K562 (cell line): ENCODE results near the gene CSNK1A1. TPM values are rescaled to one million over a fixed set of nuclear protein-coding genes. Genes with fewer than 3 reads are reported as not detected.

ENCODE experiments used
- CHD1 ChIP-seq: fragments of 200-600 bp; sonication (generic); IDR thresholded peaks from one replicate; pipeline ENCODE4 v1.6.1; 2012; ENCODE audit warnings: mild to moderate bottlenecking, moderate library complexity, low read length, inconsistent platforms
- HCFC1 ChIP-seq: IDR thresholded peaks from 2 replicates; pipeline ENCODE4 v1.6.1; 2012; ENCODE audit warnings: low read depth, low read length, improper control_type of control experiment
- HMG20A ChIP-seq: fragments of 450-650 bp; formaldehyde crosslinking; conservative IDR thresholded peaks from 2 replicates; pipeline ENCODE4 v1.4.0; 2020; ENCODE audit warnings: mild to moderate bottlenecking, mixed read lengths
- KAT8 ChIP-seq: fragments of 450-650 bp; IDR thresholded peaks from 2 replicates; pipeline ENCODE4 v1.6.1; 2016; ENCODE audit warnings: low read depth, mild to moderate bottlenecking
- MAZ ChIP-seq, 2 experiments: fragments of 450-650 bp in 1 of 2; sonication (generic) in 1 of 2; formaldehyde crosslinking; IDR thresholded peaks in 1 of 2; conservative IDR thresholded peaks in 1 of 2; 2 replicates each; pipeline versions ENCODE4 v1.4.0 to v1.5.0; 2020; ENCODE audit warnings: mild to moderate bottlenecking in 1 of 2, missing genetic modification reagents in 1 of 2
- PTBP1 ChIP-seq: fragments of 200-400 bp; formaldehyde crosslinking; IDR thresholded peaks from 2 replicates; pipeline ENCODE4 v1.6.1; 2017; ENCODE audit warnings: low read depth, low read length
- TCF3 ChIP-seq: sonication (generic); formaldehyde crosslinking; IDR thresholded peaks from 2 replicates; pipeline ENCODE4 v1.4.0; 2020; ENCODE audit warnings: mild to moderate bottlenecking, missing genetic modification reagents
- ZBTB17 ChIP-seq: fragments of 450-650 bp; formaldehyde crosslinking; IDR thresholded peaks from 2 replicates; pipeline ENCODE4 v1.4.0; 2020; ENCODE audit warnings: mild to moderate bottlenecking
- ZNF134 ChIP-seq: fragments of 250-450 bp; sonication (Bioruptor Pico); conservative IDR thresholded peaks from 2 replicates; pipeline ENCODE4 v1.4.0; 2020
- polyA plus RNA-seq, 8 experiments: library from polyadenylated mRNA; depleted of rRNA in 4 of 8; stranded (reverse) in 5 of 8; unstranded in 3 of 8; fragments of >200 nt; fragmentation: Nextera tagmentation in 2 of 8; fragmentation: Illumina TruSeq in 1 of 8; extraction: Ambion mirVana in 2 of 8; extraction: Trizol in 1 of 8; gene quantifications; 2 replicates each; pipeline versions ENCODE4 v1.2.1 to v1.2.3, GENCODE V29; 2011 to 2014; ENCODE audit warnings: inconsistent platforms in 1 of 8, missing spikeins in 1 of 8
- total RNA-seq, 7 experiments: library from RNA; depleted of rRNA in 6 of 7; stranded (reverse); fragments of >200 nt in 6 of 7; fragmentation: Illumina TruSeq in 2 of 7; extraction: Trizol in 2 of 7; gene quantifications; 2 replicates each; pipeline versions ENCODE4 v1.2.1 to v1.2.3, GENCODE V29; 2011 to 2021; ENCODE audit warnings: low replicate concordance in 1 of 7
- TF ChIP-seq, protein P1 (sequence below): fragments of 250-450 bp; sonication (Bioruptor Pico); IDR thresholded peaks from 2 replicates; pipeline ENCODE4 v1.4.0; 2020
- TF ChIP-seq, protein P2 (sequence below), 2 experiments: IDR thresholded peaks; 2 replicates each; pipeline ENCODE4 v1.6.1; 2012; ENCODE audit warnings: improper control_type of control experiment in 2 of 2, low read depth in 2 of 2, low read length in 2 of 2, borderline replicate concordance in 1 of 2
- TF ChIP-seq, protein P3 (sequence below): fragments of 250-450 bp; sonication (Bioruptor Pico); IDR thresholded peaks from 2 replicates; pipeline ENCODE4 v1.9.0; 2021; ENCODE audit warnings: mild to moderate bottlenecking
- TF ChIP-seq, protein P4 (sequence below): fragments of 450-650 bp; IDR thresholded peaks from one replicate; pipeline ENCODE4 v1.6.1; 2018; ENCODE audit warnings: mild to moderate bottlenecking, moderate library complexity; ENCODE audit not compliant: partially characterized antibody
- TF ChIP-seq, protein P5 (sequence below): sonication (generic); formaldehyde crosslinking; IDR thresholded peaks from 2 replicates; pipeline ENCODE4 v1.4.0; 2020; ENCODE audit warnings: mild to moderate bottlenecking, missing genetic modification reagents

The CSNK1A1 gene
- total and polyA plus RNA-seq, 9 of the 15 experiments (the other 6 are each of a cell fraction or from before 2014, with no cell fraction given) = 49.1 to 196 (median 154) TPM

DNA sequence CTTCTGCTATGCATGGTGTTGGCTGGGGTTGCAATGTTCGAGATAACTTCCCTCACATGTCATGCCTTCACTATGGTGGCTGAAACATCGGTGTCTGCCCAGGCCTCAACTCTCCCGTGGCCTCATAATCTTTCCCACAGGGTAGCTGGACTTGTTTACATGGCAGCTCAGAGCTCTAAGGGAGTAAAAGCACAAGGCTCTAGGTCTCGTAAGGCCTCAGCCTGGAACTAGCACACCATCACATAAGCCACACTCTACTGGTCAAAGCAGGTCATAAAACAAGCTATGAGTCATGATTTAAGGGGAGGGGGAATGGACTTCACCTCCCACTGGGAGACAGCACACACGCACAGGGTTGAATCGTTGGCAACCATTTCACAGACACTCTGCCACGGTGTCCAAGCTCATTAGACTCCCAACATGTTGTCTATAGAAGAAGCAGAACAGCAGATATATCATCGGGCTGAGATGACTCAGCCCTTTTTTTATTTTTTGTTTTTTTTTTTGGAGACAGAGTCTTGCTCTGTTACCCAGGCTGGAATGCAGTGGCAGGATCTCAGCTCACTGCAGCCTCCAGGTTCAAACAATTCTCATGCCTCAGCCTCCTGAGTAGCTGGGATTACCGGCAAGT lies 105.4 kb downstream of the CSNK1A1 start (continued):
- TF ChIP-seq, protein P1, sequence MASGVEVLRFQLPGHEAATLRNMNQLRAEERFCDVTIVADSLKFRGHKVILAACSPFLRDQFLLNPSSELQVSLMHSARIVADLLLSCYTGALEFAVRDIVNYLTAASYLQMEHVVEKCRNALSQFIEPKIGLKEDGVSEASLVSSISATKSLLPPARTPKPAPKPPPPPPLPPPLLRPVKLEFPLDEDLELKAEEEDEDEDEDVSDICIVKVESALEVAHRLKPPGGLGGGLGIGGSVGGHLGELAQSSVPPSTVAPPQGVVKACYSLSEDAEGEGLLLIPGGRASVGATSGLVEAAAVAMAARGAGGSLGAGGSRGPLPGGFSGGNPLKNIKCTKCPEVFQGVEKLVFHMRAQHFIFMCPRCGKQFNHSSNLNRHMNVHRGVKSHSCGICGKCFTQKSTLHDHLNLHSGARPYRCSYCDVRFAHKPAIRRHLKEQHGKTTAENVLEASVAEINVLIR (CRISPR knock-in tag) = no peak
- TF ChIP-seq, protein P2, sequence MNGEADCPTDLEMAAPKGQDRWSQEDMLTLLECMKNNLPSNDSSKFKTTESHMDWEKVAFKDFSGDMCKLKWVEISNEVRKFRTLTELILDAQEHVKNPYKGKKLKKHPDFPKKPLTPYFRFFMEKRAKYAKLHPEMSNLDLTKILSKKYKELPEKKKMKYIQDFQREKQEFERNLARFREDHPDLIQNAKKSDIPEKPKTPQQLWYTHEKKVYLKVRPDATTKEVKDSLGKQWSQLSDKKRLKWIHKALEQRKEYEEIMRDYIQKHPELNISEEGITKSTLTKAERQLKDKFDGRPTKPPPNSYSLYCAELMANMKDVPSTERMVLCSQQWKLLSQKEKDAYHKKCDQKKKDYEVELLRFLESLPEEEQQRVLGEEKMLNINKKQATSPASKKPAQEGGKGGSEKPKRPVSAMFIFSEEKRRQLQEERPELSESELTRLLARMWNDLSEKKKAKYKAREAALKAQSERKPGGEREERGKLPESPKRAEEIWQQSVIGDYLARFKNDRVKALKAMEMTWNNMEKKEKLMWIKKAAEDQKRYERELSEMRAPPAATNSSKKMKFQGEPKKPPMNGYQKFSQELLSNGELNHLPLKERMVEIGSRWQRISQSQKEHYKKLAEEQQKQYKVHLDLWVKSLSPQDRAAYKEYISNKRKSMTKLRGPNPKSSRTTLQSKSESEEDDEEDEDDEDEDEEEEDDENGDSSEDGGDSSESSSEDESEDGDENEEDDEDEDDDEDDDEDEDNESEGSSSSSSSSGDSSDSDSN (IDR thresholded peaks at IDR 0.05; ENCODE audit: borderline replicate concordance in 1 of 2, low read depth in 2 of 2, low read length in 2 of 2) = no peak
- TF ChIP-seq, protein P3, sequence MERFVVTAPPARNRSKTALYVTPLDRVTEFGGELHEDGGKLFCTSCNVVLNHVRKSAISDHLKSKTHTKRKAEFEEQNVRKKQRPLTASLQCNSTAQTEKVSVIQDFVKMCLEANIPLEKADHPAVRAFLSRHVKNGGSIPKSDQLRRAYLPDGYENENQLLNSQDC (CRISPR knock-in tag) = no peak
- peak; percentile 73; the same call in 1 of the 2 replicates for TF ChIP-seq KAT8
- no peak for TF ChIP-seq HMG20A (CRISPR knock-in tag)
- TF ChIP-seq, protein P4, sequence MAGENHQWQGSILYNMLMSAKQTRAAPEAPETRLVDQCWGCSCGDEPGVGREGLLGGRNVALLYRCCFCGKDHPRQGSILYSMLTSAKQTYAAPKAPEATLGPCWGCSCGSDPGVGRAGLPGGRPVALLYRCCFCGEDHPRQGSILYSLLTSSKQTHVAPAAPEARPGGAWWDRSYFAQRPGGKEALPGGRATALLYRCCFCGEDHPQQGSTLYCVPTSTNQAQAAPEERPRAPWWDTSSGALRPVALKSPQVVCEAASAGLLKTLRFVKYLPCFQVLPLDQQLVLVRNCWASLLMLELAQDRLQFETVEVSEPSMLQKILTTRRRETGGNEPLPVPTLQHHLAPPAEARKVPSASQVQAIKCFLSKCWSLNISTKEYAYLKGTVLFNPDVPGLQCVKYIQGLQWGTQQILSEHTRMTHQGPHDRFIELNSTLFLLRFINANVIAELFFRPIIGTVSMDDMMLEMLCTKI = no peak
- TF ChIP-seq ZNF134 (CRISPR knock-in tag) = no peak; the same call in 1 of the 2 replicates
- 0 out of 2 replicates have a peak, but pooled peaks have one; percentile 60 for TF ChIP-seq ZBTB17 (CRISPR knock-in tag)
- TF ChIP-seq, protein P5, sequence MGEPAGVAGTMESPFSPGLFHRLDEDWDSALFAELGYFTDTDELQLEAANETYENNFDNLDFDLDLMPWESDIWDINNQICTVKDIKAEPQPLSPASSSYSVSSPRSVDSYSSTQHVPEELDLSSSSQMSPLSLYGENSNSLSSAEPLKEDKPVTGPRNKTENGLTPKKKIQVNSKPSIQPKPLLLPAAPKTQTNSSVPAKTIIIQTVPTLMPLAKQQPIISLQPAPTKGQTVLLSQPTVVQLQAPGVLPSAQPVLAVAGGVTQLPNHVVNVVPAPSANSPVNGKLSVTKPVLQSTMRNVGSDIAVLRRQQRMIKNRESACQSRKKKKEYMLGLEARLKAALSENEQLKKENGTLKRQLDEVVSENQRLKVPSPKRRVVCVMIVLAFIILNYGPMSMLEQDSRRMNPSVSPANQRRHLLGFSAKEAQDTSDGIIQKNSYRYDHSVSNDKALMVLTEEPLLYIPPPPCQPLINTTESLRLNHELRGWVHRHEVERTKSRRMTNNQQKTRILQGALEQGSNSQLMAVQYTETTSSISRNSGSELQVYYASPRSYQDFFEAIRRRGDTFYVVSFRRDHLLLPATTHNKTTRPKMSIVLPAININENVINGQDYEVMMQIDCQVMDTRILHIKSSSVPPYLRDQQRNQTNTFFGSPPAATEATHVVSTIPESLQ (CRISPR knock-in tag) = no peak
- no peak for TF ChIP-seq PTBP1
- TF ChIP-seq MAZ (CRISPR knock-in tag; conservative IDR thresholded peaks at IDR 0.05 in 1 of 2, IDR thresholded peaks at IDR 0.05 in 1 of 2) = peak in 1 of 2 experiments; percentile 53; a peak in 2 of 4 replicates
- TF ChIP-seq HCFC1 = no peak
- no peak; the same call in 1 of the 2 replicates for TF ChIP-seq TCF3 (CRISPR knock-in tag)
- no peak for TF ChIP-seq CHD1
